Measurements from ENCODE around the gene PARD3. TPM values are rescaled to one million over a fixed set of nuclear protein-coding genes. Genes with fewer than 3 reads are reported as not detected.

PARD3 gene
- total RNA-seq, 1 donor from 2014 or later: 0.11 TPM

DNA sequence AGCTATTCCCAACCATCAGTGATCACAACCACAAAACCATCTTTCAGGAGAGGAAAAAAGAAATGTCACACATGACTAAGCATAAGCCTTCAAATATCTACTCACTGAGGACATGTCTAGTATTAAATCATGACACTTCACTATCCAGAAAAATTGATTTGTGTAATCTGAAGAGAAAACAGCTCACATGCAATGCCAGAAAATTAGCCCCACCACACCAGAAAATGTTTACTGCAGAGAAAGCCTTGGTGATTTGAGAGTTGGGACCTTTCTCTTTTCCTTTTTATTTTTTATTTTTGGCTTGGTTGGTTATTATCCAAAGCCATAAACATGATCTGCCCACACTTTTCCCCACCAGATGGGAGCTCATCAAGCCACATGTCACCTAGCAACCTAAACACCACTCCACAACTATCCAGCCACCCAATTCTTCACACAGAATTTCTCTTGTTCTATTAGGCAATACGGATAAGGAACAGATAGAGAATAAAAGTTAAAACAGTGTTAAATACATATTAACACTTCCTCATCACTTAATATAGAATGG lies 3.1 kb downstream of the PARD3 start:
- no peak for ATAC-seq (ENCODE audit: low read depth)
- DNase-seq: no peak

DNA sequence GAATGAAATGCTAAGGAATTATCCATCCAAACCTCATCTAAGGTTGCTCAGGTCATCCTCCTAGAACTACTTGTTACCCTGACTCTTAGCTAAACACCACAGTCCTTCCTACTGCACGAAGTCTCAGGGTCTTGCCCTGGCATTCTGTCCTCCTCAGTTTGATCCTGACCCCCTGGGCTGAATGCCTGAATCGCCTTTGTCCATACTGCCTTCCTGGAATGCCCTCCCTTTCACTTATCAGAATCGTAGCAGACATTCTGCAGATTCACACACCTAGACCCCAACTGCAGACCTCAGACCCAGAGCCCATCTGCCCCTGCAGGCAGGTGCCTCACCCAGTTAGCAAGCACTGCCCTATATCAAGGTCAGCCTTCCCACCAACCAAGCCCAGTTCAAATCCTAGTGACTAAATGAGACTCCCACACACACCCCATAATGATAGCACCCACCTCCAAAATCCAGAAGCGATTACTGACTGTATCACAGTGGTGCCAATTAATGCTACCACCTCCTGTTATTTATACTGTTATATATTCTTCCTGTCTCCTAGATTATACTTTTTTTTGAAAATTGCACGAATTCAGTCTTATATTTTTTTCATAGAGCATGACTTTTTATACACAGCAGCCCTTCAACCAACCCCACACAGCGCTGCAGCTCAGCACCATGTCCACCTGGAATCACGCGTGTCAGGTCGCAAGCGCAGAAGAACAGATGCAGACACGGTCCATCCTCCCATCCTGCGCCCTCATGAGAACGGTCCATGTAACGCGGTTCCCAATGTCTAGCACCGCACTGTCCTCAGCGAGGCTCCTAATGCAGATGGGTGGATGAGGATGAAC lies 3.7 kb downstream of the PARD3 start:
- POLR2A ChIA-PET: no interaction called here
- Mint-ChIP-seq H3K9me3 (no peaks in the 10 kb centered on the region), H3K27ac (no peak overlapping the region), H3K36me3 (ENCODE audit: low read depth) (no peaks in the 10 kb centered on the region), H3K27me3 (peaks cover 38% of the 10 kb centered on the region), H3K4me1 (peaks cover 10% of the 10 kb centered on the region), H3K4me3 (no peak overlapping the region)
- ATAC-seq (ENCODE audit: low read depth) (no peak), DNase-seq (no peak)
- intact Hi-C loops (cut with micrococcal nuclease): no loop called here
- TF ChIP-seq, protein P1, sequence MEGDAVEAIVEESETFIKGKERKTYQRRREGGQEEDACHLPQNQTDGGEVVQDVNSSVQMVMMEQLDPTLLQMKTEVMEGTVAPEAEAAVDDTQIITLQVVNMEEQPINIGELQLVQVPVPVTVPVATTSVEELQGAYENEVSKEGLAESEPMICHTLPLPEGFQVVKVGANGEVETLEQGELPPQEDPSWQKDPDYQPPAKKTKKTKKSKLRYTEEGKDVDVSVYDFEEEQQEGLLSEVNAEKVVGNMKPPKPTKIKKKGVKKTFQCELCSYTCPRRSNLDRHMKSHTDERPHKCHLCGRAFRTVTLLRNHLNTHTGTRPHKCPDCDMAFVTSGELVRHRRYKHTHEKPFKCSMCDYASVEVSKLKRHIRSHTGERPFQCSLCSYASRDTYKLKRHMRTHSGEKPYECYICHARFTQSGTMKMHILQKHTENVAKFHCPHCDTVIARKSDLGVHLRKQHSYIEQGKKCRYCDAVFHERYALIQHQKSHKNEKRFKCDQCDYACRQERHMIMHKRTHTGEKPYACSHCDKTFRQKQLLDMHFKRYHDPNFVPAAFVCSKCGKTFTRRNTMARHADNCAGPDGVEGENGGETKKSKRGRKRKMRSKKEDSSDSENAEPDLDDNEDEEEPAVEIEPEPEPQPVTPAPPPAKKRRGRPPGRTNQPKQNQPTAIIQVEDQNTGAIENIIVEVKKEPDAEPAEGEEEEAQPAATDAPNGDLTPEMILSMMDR (IDR thresholded peaks at IDR 0.05): no peak
- CTCF ChIA-PET: no interaction called here

More for the DNA sequence above, 3.1 kb downstream of the PARD3 start:
- Mint-ChIP-seq H3K9me3 (no peaks in the 10 kb centered on the region), H3K4me3 (no peak overlapping the region), H3K36me3 (ENCODE audit: low read depth) (no peaks in the 10 kb centered on the region), H3K27ac (no peak overlapping the region), H3K27me3 (peaks cover 43% of the 10 kb centered on the region), H3K4me1 (peaks cover 13% of the 10 kb centered on the region)
- CTCF ChIA-PET: no interaction called here
- TF ChIP-seq, protein P1 (IDR thresholded peaks at IDR 0.05): no peak
- intact Hi-C loops (cut with micrococcal nuclease): no loop called here
- POLR2A ChIA-PET: no interaction called here

DNA sequence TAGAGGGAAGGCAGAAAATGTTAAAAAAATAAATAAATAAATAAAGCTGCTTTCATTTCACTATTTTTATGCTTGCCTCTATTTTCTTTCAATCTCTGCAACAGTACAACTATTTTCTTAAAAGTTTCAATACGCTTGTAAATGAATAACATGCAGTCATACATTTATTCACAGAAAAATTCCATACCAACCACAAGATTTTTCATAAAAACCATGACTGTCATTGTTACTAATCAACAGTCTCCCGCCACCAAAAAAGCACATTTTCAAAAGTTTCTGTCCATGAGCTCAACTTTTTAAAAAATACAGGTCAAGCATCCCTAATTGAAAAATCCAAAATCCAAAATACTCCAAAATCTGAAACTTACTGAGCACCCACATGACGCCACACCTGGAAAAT lies 5.3 kb downstream of the PARD3 start:
- Mint-ChIP-seq H3K27ac (no peak overlapping the region), H3K4me3 (no peak overlapping the region)
- CTCF ChIA-PET: no interaction called here

DNA sequence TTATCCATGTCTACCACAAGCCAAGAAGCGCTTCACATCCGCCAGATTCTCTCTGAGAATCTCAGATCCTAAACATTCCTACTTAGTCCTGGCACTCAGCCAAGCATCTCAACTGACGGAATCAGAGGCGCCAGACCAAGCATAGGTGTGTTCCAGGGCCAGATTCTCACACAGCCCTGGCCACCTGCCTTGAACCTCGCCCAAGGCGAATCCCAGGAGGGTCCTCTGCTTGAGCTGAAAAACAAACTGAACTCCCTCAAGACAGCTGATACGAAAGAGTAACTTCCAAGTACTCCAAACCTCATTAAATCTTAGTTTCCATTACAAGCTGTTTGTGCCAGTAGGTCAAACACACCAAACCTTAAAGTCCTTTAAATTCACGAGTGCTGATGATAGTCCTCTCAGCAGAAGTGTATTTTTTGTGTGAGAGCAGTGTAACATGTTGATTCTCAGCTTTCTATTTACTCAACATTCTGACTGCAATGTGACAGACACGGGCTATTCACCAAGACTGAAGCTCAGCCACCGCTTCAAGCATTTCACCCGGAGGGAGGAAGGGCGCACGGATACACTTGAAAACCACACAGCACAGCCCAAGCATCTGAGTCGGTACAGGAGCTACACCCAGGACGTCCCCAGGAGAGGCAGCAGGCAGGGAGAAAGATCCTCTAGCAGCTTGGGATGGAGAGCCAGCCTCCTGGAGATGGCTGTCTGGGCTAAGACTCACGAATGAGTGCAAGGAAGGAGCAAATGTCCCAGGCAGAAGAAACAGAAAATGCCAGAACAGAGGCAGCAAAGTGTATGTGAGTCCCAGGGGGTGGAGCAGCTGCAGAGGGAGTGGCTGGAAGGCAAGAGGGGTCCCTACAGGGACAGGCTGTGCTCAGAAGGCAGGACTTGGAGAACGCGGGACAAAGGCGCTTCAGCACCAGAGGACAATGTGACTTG lies 6.0 kb downstream of the PARD3 start:
- Mint-ChIP-seq H3K4me1 (peaks cover 3% of the 10 kb centered on the region), H3K9me3 (no peaks in the 10 kb centered on the region), H3K27ac (no peak overlapping the region), H3K27me3 (peaks cover 30% of the 10 kb centered on the region), H3K36me3 (ENCODE audit: low read depth) (no peaks in the 10 kb centered on the region), H3K4me3 (no peak overlapping the region)
- TF ChIP-seq, protein P1 (IDR thresholded peaks at IDR 0.05): no peak
- intact Hi-C loops (cut with micrococcal nuclease): no loop called here
- DNase-seq (no peak), ATAC-seq (ENCODE audit: low read depth) (no peak)
- POLR2A ChIA-PET: no interaction called here
- CTCF ChIA-PET: no interaction called here

More for the DNA sequence above, 5.3 kb downstream of the PARD3 start:
- POLR2A ChIA-PET: no interaction called here
- no peak for ATAC-seq (ENCODE audit: low read depth)
- no peaks in the 10 kb centered on the region for H3K9me3 Mint-ChIP-seq
- TF ChIP-seq, protein P1 (IDR thresholded peaks at IDR 0.05): no peak
- H3K36me3 Mint-ChIP-seq (ENCODE audit: low read depth): no peaks in the 10 kb centered on the region
- H3K4me1 Mint-ChIP-seq: peaks cover 3% of the 10 kb centered on the region
- no peak for DNase-seq
- H3K27me3 Mint-ChIP-seq: peaks cover 30% of the 10 kb centered on the region
- intact Hi-C loops (cut with micrococcal nuclease): no loop called here

DNA sequence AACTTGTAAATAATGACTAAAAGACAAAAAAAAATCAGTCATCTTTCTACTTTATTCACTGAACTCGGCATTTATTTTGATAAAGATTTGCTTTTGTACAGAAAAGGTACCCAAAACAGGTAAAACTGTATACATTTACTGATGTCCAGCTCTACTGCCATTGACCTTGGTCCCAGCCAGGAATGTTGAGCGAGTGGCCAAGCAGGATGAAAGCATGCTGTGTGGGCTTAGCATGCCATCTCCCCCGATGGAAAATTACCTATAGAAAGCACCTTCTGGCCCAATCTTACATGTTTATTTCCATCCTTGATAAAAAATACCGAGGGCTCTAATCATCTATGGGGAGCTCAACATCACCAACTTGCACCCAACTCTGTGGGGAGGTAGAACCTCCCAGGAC lies 6.8 kb downstream of the PARD3 start:
- Mint-ChIP-seq H3K27ac (no peak overlapping the region), H3K27me3 (peaks cover 23% of the 10 kb centered on the region), H3K4me3 (no peak overlapping the region), H3K4me1 (no peaks in the 10 kb centered on the region), H3K36me3 (ENCODE audit: low read depth) (no peaks in the 10 kb centered on the region), H3K9me3 (no peaks in the 10 kb centered on the region)
- CTCF ChIA-PET: no interaction called here
- intact Hi-C loops (cut with micrococcal nuclease): no loop called here
- ATAC-seq (ENCODE audit: low read depth): no peak
- TF ChIP-seq, protein P1 (IDR thresholded peaks at IDR 0.05): no peak
- POLR2A ChIA-PET: no interaction called here
- DNase-seq: no peak

Data from activated B cell treated with CpG ODN at 0.5 μM for 24 hours (primary cell).